Gastrocnemius medialis (tissue), 4 donors: ENCODE results near the gene EPB41L1. TPM values are rescaled to one million over a fixed set of nuclear protein-coding genes. Genes with fewer than 3 reads are reported as not detected.
A peak's percentile ranks its signal among the peaks of the same experiment; 100 is the strongest.

Experiments used
- ATAC-seq, 2 donors: fragments of 150-250 bp; one replicate each; pipeline ENCODE4 v1.9.1; 2016
- DNase-seq, 2 donors: peaks; one replicate each; pipeline ENCODE4 v3.0.0-alpha.2; 2019
- H3K27ac ChIP-seq, 4 donors: fragments of 200-600 bp; sonication (generic); 1 replicate in 1 of 4; 2 replicates in 3 of 4; pipeline ENCODE4 v1.5.1; 2016 to 2018; ENCODE audit warnings: mild to moderate bottlenecking in 2 of 4, moderate library complexity in 1 of 4
- H3K27me3 ChIP-seq, 3 donors: fragments of 200-600 bp; sonication (generic) in 2 of 3; 1 replicate in 1 of 3; 2 replicates in 2 of 3; pipeline versions ENCODE4 v1.5.1 to v1.6.0; 2016 to 2019; ENCODE audit warnings: mild to moderate bottlenecking in 1 of 3, moderate library complexity in 1 of 3
- H3K36me3 ChIP-seq, 2 donors: fragments of 200-600 bp; sonication (generic) in 1 of 2; one replicate each; pipeline ENCODE4 v1.5.1; 2017 to 2018
- H3K4me1 ChIP-seq, 2 donors: fragments of 200-600 bp; sonication (generic) in 1 of 2; one replicate each; pipeline ENCODE4 v1.5.1; 2016 to 2017; ENCODE audit warnings: mild to moderate bottlenecking in 2 of 2
- H3K4me3 ChIP-seq, 4 donors: fragments of 200-600 bp; sonication (generic) in 3 of 4; 1 replicate in 1 of 4; 2 replicates in 3 of 4; pipeline ENCODE4 v1.5.1; 2016 to 2019; ENCODE audit warnings: mild to moderate bottlenecking in 2 of 4
- H3K9me3 ChIP-seq, 3 donors: fragments of 200-600 bp; sonication (generic) in 2 of 3; 1 replicate in 1 of 3; 2 replicates in 2 of 3; pipeline ENCODE4 v1.5.1; 2016 to 2019
- POLR2A ChIP-seq, 2 donors: fragments of 450-650 bp; IDR thresholded peaks; one replicate each; pipeline ENCODE4 v1.6.1; 2017; ENCODE audit warnings: antibody characterized with exemption in 2 of 2, mild to moderate bottlenecking in 2 of 2, moderate library complexity in 2 of 2
- in situ Hi-C, 4 donors: fragments of 200-750 bp; cut with MboI; loops; one replicate each; pipeline versions ENCODE4 v1.15.0 to v1.8.0; 2017; ENCODE audit warnings: low sequenced_read_pairs in 4 of 4
- intact Hi-C: fragments of 100-400 bp; cut with DNase I; formaldehyde crosslinking; loops from one replicate; pipeline ENCODE4 v1.15.1; 2023; ENCODE audit warnings: low total_unique reads
- total RNA-seq, 4 donors: library from RNA; depleted of rRNA; stranded (reverse); fragments of >200 nt; gene quantifications; one replicate each; pipeline versions ENCODE4 v1.1.0 to v1.2.3, GENCODE V29; 2016
- TF ChIP-seq, protein P1 (sequence below), 5 experiments: fragments of 450-650 bp in 3 of 5; fragments of 200-600 bp in 2 of 5; sonication (generic) in 2 of 5; IDR thresholded peaks in 4 of 5; conservative IDR thresholded peaks in 1 of 5; 1 replicate in 4 of 5; 2 replicates in 1 of 5; pipeline ENCODE4 v1.5.1; 2016 to 2019; ENCODE audit warnings: antibody characterized with exemption in 5 of 5, mild to moderate bottlenecking in 3 of 5, moderate library complexity in 3 of 5

The EPB41L1 gene
- total RNA-seq, 4 donors from 2014 or later = 2.3 to 11.4 (median 7.4) TPM

DNA sequence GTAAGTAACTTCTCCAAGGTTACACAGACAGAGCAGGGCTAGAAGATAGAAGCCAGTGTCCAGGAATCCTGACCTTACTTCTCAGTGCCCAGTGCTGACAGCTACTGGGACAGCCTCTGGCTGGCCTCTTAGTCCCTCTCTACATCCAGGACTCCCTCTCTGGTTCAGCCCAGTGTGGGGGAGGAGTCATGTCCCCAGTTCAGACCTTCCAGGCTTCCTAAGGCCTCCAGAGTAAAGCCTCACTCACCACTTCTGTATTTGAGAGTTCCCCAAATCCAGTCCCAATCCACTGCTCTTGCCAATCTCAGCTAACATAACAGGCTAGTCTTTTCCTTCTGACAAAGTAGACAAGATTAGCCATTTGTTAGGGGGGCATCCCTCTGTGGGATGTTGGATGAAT is 36.9 kb upstream of the EPB41L1 start:
- DNase-seq (peak in 1 of 2 donors; percentile 19), ATAC-seq (no peak)
- no peaks in the 10 kb centered on the region for H3K9me3 ChIP-seq
- no peaks in the 10 kb centered on the region for H3K27me3 ChIP-seq
- in situ Hi-C loops (no loop called here), intact Hi-C loops (no loop called here)
- H3K4me3 ChIP-seq = no peak overlapping the region
- TF ChIP-seq, protein P1, sequence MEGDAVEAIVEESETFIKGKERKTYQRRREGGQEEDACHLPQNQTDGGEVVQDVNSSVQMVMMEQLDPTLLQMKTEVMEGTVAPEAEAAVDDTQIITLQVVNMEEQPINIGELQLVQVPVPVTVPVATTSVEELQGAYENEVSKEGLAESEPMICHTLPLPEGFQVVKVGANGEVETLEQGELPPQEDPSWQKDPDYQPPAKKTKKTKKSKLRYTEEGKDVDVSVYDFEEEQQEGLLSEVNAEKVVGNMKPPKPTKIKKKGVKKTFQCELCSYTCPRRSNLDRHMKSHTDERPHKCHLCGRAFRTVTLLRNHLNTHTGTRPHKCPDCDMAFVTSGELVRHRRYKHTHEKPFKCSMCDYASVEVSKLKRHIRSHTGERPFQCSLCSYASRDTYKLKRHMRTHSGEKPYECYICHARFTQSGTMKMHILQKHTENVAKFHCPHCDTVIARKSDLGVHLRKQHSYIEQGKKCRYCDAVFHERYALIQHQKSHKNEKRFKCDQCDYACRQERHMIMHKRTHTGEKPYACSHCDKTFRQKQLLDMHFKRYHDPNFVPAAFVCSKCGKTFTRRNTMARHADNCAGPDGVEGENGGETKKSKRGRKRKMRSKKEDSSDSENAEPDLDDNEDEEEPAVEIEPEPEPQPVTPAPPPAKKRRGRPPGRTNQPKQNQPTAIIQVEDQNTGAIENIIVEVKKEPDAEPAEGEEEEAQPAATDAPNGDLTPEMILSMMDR (IDR thresholded peaks at IDR 0.05 in 4 of 5, conservative IDR thresholded peaks at IDR 0.05 in 1 of 5) = no peak
- TF ChIP-seq POLR2A (IDR thresholded peaks at IDR 0.05) = no peak
- no peaks in the 10 kb centered on the region for H3K4me1 ChIP-seq
- H3K36me3 ChIP-seq = no peaks in the 10 kb centered on the region
- no peak overlapping the region for H3K27ac ChIP-seq

DNA sequence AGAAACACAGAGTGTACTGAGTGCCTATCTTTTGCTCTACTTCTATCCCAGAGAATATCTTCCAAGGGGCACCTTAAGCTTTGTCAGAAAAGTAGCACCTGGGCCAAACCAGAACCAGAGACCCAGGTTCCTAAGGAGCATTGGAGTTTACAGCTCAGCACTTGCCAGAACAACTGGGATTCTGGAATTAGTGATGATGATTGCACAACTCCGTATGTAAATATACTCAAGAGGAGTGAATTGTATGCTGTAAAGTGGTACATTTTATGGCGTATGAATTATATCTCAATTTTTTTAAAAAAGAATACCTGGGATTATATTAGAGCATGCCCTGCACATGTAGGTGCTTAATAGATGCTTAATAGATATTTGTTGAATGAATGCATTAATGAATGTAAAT is 36.2 kb upstream of the EPB41L1 start:
- DNase-seq (no peak), ATAC-seq (no peak)
- H3K27ac ChIP-seq = no peak overlapping the region
- intact Hi-C loops (no loop called here), in situ Hi-C loops (no loop called here)
- H3K4me3 ChIP-seq = no peak overlapping the region
- H3K4me1 ChIP-seq = no peaks in the 10 kb centered on the region
- no peaks in the 10 kb centered on the region for H3K27me3 ChIP-seq
- no peaks in the 10 kb centered on the region for H3K36me3 ChIP-seq
- no peaks in the 10 kb centered on the region for H3K9me3 ChIP-seq
- TF ChIP-seq, protein P1 (IDR thresholded peaks at IDR 0.05 in 4 of 5, conservative IDR thresholded peaks at IDR 0.05 in 1 of 5) = no peak
- TF ChIP-seq POLR2A (IDR thresholded peaks at IDR 0.05) = no peak

DNA sequence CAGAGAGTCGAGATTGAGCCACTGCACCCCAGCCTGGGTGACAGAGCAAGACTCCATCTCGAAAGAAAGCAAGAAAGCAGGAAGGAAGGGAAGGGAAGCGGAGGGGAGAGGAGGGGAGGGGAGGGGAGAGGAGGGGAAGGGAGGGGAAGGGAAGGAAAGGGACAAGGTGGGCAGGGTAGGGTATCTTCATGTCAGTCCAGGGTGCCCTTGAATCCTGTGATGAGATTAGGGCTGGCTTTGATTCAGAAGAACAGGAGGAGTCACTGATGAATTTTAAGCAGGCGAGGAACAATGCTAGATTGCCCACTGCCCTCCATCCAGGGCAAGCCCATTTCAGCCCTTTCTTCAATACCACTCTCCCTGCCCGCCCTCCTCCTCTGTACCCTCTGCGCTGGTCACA is 35.0 kb upstream of the EPB41L1 start:
- intact Hi-C loops = no loop called here
- H3K4me1 ChIP-seq = no peaks in the 10 kb centered on the region

DNA sequence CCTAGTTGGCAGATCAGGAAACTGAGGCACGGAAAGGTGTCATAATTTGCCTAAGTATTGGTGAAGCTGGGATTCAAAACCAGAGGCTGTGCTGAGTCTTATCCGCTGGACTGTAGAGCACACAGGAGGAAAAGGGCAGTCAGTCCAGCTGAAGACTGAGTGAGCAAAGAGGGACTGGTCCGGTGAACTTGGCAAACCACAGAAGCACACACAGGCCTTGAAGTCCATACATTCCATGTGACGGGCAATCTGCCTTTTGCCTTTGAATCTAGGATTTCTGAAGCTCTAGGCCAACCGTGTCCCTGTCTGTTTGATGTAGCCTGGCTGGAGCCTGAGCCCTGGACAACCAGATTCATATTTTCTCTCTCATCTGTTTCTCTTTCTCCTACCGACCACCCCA is 34.3 kb upstream of the EPB41L1 start:
- no peaks in the 10 kb centered on the region for H3K9me3 ChIP-seq
- ATAC-seq (no peak), DNase-seq (no peak)
- no peaks in the 10 kb centered on the region for H3K36me3 ChIP-seq
- no peak overlapping the region for H3K27ac ChIP-seq
- no peaks in the 10 kb centered on the region for H3K27me3 ChIP-seq
- no peaks in the 10 kb centered on the region for H3K4me1 ChIP-seq
- intact Hi-C loops = no loop called here
- no peak overlapping the region for H3K4me3 ChIP-seq
- no peak for TF ChIP-seq POLR2A (IDR thresholded peaks at IDR 0.05)
- TF ChIP-seq, protein P1 (IDR thresholded peaks at IDR 0.05 in 4 of 5, conservative IDR thresholded peaks at IDR 0.05 in 1 of 5) = no peak
- in situ Hi-C loops = no loop called here

More for the DNA sequence above, 35.0 kb upstream of the EPB41L1 start:
- no peak overlapping the region for H3K4me3 ChIP-seq
- in situ Hi-C loops = no loop called here
- no peak for DNase-seq
- no peaks in the 10 kb centered on the region for H3K9me3 ChIP-seq
- H3K36me3 ChIP-seq = no peaks in the 10 kb centered on the region
- no peak overlapping the region for H3K27ac ChIP-seq
- no peak for ATAC-seq
- H3K27me3 ChIP-seq = no peaks in the 10 kb centered on the region
- TF ChIP-seq, protein P1 (IDR thresholded peaks at IDR 0.05 in 4 of 5, conservative IDR thresholded peaks at IDR 0.05 in 1 of 5) = no peak
- TF ChIP-seq POLR2A (IDR thresholded peaks at IDR 0.05) = no peak

DNA sequence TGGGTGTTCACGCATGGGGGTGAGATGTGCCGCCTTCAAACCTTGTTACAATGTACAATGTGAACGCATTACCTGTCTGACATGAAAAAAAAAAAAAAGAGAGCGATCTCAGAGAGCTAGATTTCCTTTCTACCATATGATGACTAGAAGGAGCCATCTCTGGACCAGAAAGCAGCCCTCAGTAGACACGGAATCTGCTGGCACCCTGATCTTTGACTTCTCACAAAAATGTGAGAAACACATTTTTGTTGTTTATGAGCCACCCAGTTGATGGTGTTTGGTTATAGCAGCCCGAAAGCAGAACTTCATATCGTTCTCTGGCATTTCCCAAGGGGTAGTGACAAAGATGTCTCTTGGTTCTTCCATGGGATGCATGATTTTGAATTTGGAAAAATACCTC is 33.5 kb upstream of the EPB41L1 start:
- H3K27me3 ChIP-seq = no peaks in the 10 kb centered on the region
- in situ Hi-C loops = no loop called here
- no peaks in the 10 kb centered on the region for H3K4me1 ChIP-seq
- ATAC-seq (no peak), DNase-seq (no peak)
- H3K36me3 ChIP-seq = no peaks in the 10 kb centered on the region
- no peak overlapping the region for H3K4me3 ChIP-seq
- no peaks in the 10 kb centered on the region for H3K9me3 ChIP-seq
- no peak overlapping the region for H3K27ac ChIP-seq
- intact Hi-C loops = no loop called here
- TF ChIP-seq, protein P1 (IDR thresholded peaks at IDR 0.05 in 4 of 5, conservative IDR thresholded peaks at IDR 0.05 in 1 of 5) = no peak
- no peak for TF ChIP-seq POLR2A (IDR thresholded peaks at IDR 0.05)
